ENCODE data around the gene TRIOBP.
A peak's percentile ranks its signal among the peaks of the same experiment; 100 is the strongest.

Gene TRIOBP

GRCh38 chr22:37778370-37779009 lies 81.6 kb downstream of the TRIOBP start:
- no peaks in the 10 kb centered on the region for H3K79me2 ChIP-seq (ENCODE audit: control insufficient read depth, insufficient read depth, low read length)
- no peak overlapping the region for H3K4me2 ChIP-seq (ENCODE audit: low read length)
- H3K4me3 ChIP-seq (ENCODE audit: low read length) = no peak overlapping the region
- no peak overlapping the region for H3K56ac ChIP-seq (ENCODE audit: low read length)
- H3K4me1 ChIP-seq (ENCODE audit: control insufficient read depth, low read depth, low read length) = no peaks in the 10 kb centered on the region
- H4K5ac ChIP-seq (ENCODE audit: low read length) = no peak overlapping the region
- no peaks in the 10 kb centered on the region for H3K36me3 ChIP-seq (ENCODE audit: control insufficient read depth, insufficient read depth, low read length)
- H3K27me3 ChIP-seq (ENCODE audit: insufficient read depth, low read length, poor library complexity) = no peaks in the 10 kb centered on the region
- no CpG with 5 or more reads among the region's 10 CpGs for WGBS (ENCODE audit: extremely low coverage, insufficient coverage, low lambda C conversion rate)
- H2BK120ac ChIP-seq (ENCODE audit: low read depth, low read length) = no peak overlapping the region
- no peak overlapping the region for H3K27ac ChIP-seq (ENCODE audit: low read depth, low read length)
- H2AK5ac ChIP-seq (ENCODE audit: low read length) = no peak overlapping the region
- H3K79me1 ChIP-seq (ENCODE audit: low read length) = no peaks in the 10 kb centered on the region
- no peak overlapping the region for H3K23ac ChIP-seq (ENCODE audit: low read length)
- H3K9ac ChIP-seq (ENCODE audit: low read length) = no peak overlapping the region
- no peak overlapping the region for H3K4ac ChIP-seq (ENCODE audit: low read depth, low read length)
- H4K8ac ChIP-seq (ENCODE audit: low read depth, low read length) = no peak overlapping the region
- no peak overlapping the region for H2BK5ac ChIP-seq (ENCODE audit: low read length)
- no peak overlapping the region for H3K18ac ChIP-seq (ENCODE audit: low read length)
- no peak for DNase-seq
- H2BK15ac ChIP-seq (replicated peaks; ENCODE audit: low read depth) = no peak overlapping the region

GRCh38 chr22:37781434-37782059 lies 84.7 kb downstream of the TRIOBP start:
- Histone ChIP-seq H3K4me2 (ENCODE audit: low read length) (no peak overlapping the region), H2BK120ac (ENCODE audit: low read depth, low read length) (no peak overlapping the region), H3K56ac (ENCODE audit: low read length) (no peak overlapping the region), H3K79me1 (ENCODE audit: low read length) (no peaks in the 10 kb centered on the region), H3K79me2 (ENCODE audit: control insufficient read depth, insufficient read depth, low read length) (no peaks in the 10 kb centered on the region), H3K4ac (ENCODE audit: low read depth, low read length) (no peak overlapping the region), H4K5ac (ENCODE audit: low read length) (no peak overlapping the region), H3K27ac (ENCODE audit: low read depth, low read length) (no peak overlapping the region), H2BK15ac (replicated peaks; ENCODE audit: low read depth) (no peak overlapping the region), H2BK5ac (ENCODE audit: low read length) (no peak overlapping the region), H4K8ac (ENCODE audit: low read depth, low read length) (no peak overlapping the region), H3K23ac (ENCODE audit: low read length) (no peak overlapping the region), H3K9ac (ENCODE audit: low read length) (no peak overlapping the region), H2AK5ac (ENCODE audit: low read length) (no peak overlapping the region), H3K18ac (ENCODE audit: low read length) (no peak overlapping the region), H3K4me3 (ENCODE audit: low read length) (no peak overlapping the region), H3K36me3 (ENCODE audit: control insufficient read depth, insufficient read depth, low read length) (no peaks in the 10 kb centered on the region), H3K4me1 (ENCODE audit: control insufficient read depth, low read depth, low read length) (no peaks in the 10 kb centered on the region), H3K27me3 (ENCODE audit: insufficient read depth, low read length, poor library complexity) (no peaks in the 10 kb centered on the region)
- peak; percentile 42 for DNase-seq
- WGBS (ENCODE audit: extremely low coverage, insufficient coverage, low lambda C conversion rate) = no CpG with 5 or more reads among the region's 13 CpGs

DNA sequence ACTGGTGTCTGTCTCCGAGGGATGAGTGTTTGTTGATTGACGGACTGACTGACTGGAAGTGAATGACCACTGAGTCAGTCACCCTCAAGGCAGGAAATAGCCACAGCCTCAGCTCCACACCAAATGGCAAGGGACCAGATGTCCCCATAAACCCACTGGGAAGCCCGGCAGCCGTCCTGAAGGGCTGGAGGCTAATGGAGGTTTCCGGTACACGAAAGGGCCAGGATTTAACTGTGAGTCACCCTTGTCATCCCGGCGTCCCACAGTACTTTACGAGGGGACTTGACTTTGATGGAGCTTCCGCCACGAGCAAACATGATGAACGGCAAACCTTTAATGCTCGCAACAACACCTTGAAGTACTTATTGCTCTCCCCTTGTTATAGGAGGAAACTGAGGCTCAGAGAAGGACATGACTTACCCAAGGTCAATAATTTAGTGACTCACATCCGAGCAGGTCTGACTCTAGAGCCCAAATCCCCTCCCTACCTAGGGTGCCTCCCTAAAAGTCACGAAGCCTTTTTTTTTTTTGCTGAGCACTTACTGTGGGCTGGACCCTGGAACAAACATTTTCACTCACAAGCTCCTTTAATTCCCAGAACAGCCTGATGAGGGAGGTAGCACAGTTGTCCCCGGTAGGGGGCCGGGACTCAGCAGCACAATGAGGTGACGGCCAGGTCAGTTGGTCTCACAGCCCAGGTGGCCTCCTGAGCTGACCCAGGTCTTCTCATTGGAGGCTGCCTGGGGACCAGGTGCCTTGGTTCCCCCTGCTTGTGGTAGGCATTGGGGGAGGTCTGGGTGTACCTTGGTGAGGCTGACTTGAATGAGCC lies 85.7 kb downstream of the TRIOBP start:
- no peak overlapping the region for H3K4ac ChIP-seq (ENCODE audit: low read depth, low read length)
- WGBS (ENCODE audit: extremely low coverage, insufficient coverage, low lambda C conversion rate) = no CpG with 5 or more reads among the region's 18 CpGs
- H3K4me3 ChIP-seq (ENCODE audit: low read length) = no peak overlapping the region
- H3K4me2 ChIP-seq (ENCODE audit: low read length) = no peak overlapping the region
- H3K36me3 ChIP-seq (ENCODE audit: control insufficient read depth, insufficient read depth, low read length) = no peaks in the 10 kb centered on the region
- H3K27me3 ChIP-seq (ENCODE audit: insufficient read depth, low read length, poor library complexity) = no peaks in the 10 kb centered on the region
- no peak overlapping the region for H2BK5ac ChIP-seq (ENCODE audit: low read length)
- no peak overlapping the region for H3K18ac ChIP-seq (ENCODE audit: low read length)
- H2BK15ac ChIP-seq (replicated peaks; ENCODE audit: low read depth) = no peak overlapping the region
- no peak overlapping the region for H2AK5ac ChIP-seq (ENCODE audit: low read length)
- no peak overlapping the region for H3K23ac ChIP-seq (ENCODE audit: low read length)
- H3K79me2 ChIP-seq (ENCODE audit: control insufficient read depth, insufficient read depth, low read length) = no peaks in the 10 kb centered on the region
- H3K9ac ChIP-seq (ENCODE audit: low read length) = no peak overlapping the region
- H3K27ac ChIP-seq (ENCODE audit: low read depth, low read length) = no peak overlapping the region
- H4K5ac ChIP-seq (ENCODE audit: low read length) = no peak overlapping the region
- no peak overlapping the region for H4K8ac ChIP-seq (ENCODE audit: low read depth, low read length)
- no peak overlapping the region for H3K56ac ChIP-seq (ENCODE audit: low read length)
- DNase-seq = no peak
- no peaks in the 10 kb centered on the region for H3K4me1 ChIP-seq (ENCODE audit: control insufficient read depth, low read depth, low read length)
- no peaks in the 10 kb centered on the region for H3K79me1 ChIP-seq (ENCODE audit: low read length)
- H2BK120ac ChIP-seq (ENCODE audit: low read depth, low read length) = no peak overlapping the region

DNA sequence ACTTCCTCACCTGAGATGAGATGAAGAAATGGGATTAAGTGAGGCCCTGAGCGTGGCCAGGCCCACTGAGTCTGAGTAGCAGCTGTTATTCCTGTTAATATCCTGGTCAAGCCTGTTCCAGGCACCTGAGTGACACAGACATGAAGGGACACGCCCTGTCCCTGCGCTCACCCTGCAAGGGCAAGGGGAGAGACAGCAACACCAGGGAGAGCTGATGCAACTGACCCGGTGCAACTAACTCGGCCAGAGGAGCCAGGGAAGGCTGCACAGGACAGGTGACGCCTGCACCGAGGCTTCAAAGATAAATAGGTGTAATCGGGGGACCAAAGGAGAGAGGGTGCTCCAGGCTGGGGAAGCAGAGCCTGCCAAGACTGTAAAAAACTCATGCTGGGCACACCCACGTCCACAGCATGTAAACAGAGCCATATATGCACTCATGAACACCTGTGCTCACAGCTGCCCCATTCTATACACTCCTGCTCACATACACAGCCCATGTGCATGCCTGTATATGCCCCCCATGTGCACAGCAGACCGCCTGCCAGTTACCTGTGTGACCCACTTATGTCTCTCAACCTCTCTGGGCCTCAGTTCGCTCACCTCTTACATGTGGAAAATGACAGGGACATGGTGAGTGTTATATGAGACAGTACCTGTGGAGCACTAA lies 88.1 kb downstream of the TRIOBP start:
- no peak overlapping the region for H2AK5ac ChIP-seq (ENCODE audit: low read length)
- H3K9ac ChIP-seq (ENCODE audit: low read length) = no peak overlapping the region
- H2BK120ac ChIP-seq (ENCODE audit: low read depth, low read length) = no peak overlapping the region
- no peak overlapping the region for H3K27ac ChIP-seq (ENCODE audit: low read depth, low read length)
- no CpG with 5 or more reads among the region's 11 CpGs for WGBS (ENCODE audit: extremely low coverage, insufficient coverage, low lambda C conversion rate)
- no peak overlapping the region for H3K4me2 ChIP-seq (ENCODE audit: low read length)
- H3K79me2 ChIP-seq (ENCODE audit: control insufficient read depth, insufficient read depth, low read length) = no peaks in the 10 kb centered on the region
- no peak overlapping the region for H2BK15ac ChIP-seq (replicated peaks; ENCODE audit: low read depth)
- H3K36me3 ChIP-seq (ENCODE audit: control insufficient read depth, insufficient read depth, low read length) = no peaks in the 10 kb centered on the region
- no peaks in the 10 kb centered on the region for H3K79me1 ChIP-seq (ENCODE audit: low read length)
- no peak overlapping the region for H3K56ac ChIP-seq (ENCODE audit: low read length)
- no peak overlapping the region for H4K5ac ChIP-seq (ENCODE audit: low read length)
- H4K8ac ChIP-seq (ENCODE audit: low read depth, low read length) = no peak overlapping the region
- H3K23ac ChIP-seq (ENCODE audit: low read length) = no peak overlapping the region
- no peaks in the 10 kb centered on the region for H3K27me3 ChIP-seq (ENCODE audit: insufficient read depth, low read length, poor library complexity)
- H3K4me3 ChIP-seq (ENCODE audit: low read length) = no peak overlapping the region
- H2BK5ac ChIP-seq (ENCODE audit: low read length) = no peak overlapping the region
- no peak overlapping the region for H3K4ac ChIP-seq (ENCODE audit: low read depth, low read length)
- no peaks in the 10 kb centered on the region for H3K4me1 ChIP-seq (ENCODE audit: control insufficient read depth, low read depth, low read length)
- no peak overlapping the region for H3K18ac ChIP-seq (ENCODE audit: low read length)
- DNase-seq = no peak

DNA sequence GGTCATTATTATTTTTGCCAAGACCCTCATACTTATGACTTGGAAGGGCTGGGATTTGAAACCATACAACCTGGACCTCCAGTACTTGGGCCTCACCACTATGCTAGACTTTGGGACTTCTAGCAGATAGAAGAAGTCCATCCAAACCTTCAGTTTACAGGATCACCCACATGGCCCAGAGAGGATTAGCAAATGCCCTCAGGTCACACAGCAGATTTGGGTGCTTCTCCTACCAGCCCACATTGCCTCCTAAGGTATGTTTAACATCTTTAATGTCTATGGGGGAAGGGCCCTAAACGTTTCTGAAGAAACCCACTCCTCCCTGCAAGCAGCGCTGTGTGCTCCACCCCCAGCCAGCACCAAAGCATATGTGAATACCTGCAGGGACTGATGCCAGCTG lies 93.4 kb downstream of the TRIOBP start:
- no peak overlapping the region for H3K18ac ChIP-seq (ENCODE audit: low read length)
- H3K56ac ChIP-seq (ENCODE audit: low read length) = no peak overlapping the region
- no peak overlapping the region for H3K23ac ChIP-seq (ENCODE audit: low read length)
- WGBS (ENCODE audit: extremely low coverage, insufficient coverage, low lambda C conversion rate) = no CpG with 5 or more reads among the region's 2 CpGs
- no peak overlapping the region for H2AK5ac ChIP-seq (ENCODE audit: low read length)
- no peak for DNase-seq
- no peak overlapping the region for H2BK15ac ChIP-seq (replicated peaks; ENCODE audit: low read depth)
- H3K9ac ChIP-seq (ENCODE audit: low read length) = no peak overlapping the region
- H2BK120ac ChIP-seq (ENCODE audit: low read depth, low read length) = no peak overlapping the region
- no peaks in the 10 kb centered on the region for H3K36me3 ChIP-seq (ENCODE audit: control insufficient read depth, insufficient read depth, low read length)
- no peak overlapping the region for H3K4me3 ChIP-seq (ENCODE audit: low read length)
- no peak overlapping the region for H4K8ac ChIP-seq (ENCODE audit: low read depth, low read length)
- H2BK5ac ChIP-seq (ENCODE audit: low read length) = no peak overlapping the region
- no peak overlapping the region for H3K27ac ChIP-seq (ENCODE audit: low read depth, low read length)
- no peak overlapping the region for H3K4me2 ChIP-seq (ENCODE audit: low read length)
- no peaks in the 10 kb centered on the region for H3K4me1 ChIP-seq (ENCODE audit: control insufficient read depth, low read depth, low read length)
- no peaks in the 10 kb centered on the region for H3K27me3 ChIP-seq (ENCODE audit: insufficient read depth, low read length, poor library complexity)
- H3K4ac ChIP-seq (ENCODE audit: low read depth, low read length) = no peak overlapping the region
- no peaks in the 10 kb centered on the region for H3K79me2 ChIP-seq (ENCODE audit: control insufficient read depth, insufficient read depth, low read length)
- no peak overlapping the region for H4K5ac ChIP-seq (ENCODE audit: low read length)
- H3K79me1 ChIP-seq (ENCODE audit: low read length) = no peaks in the 10 kb centered on the region
